Bronchial epithelial cell (primary cell): Measurements from ENCODE around the gene GCKR. TPM values are rescaled to one million over a fixed set of nuclear protein-coding genes. Genes with fewer than 3 reads are reported as not detected.

Experiments
- DNase-seq: peaks from one replicate; pipeline ENCODE4 v3.0.0-alpha.2; 2010; ENCODE audit warnings: low read depth
- FAIRE-seq: peaks from 2 replicates; lab custom pipeline; 2011; peaks lifted over from hg19 to GRCh38; lab: Jason Lieb, UNC
- H3K27me3 ChIP-seq: 2 replicates; pipeline ENCODE4 v1.5.1; 2011; ENCODE audit warnings: low read length; ENCODE audit not compliant: control insufficient read depth, insufficient read depth
- H3K36me3 ChIP-seq: 2 replicates; pipeline ENCODE4 v1.5.1; 2011; ENCODE audit warnings: low read length; ENCODE audit not compliant: control insufficient read depth, insufficient read depth
- H3K4me3 ChIP-seq: 2 replicates; pipeline ENCODE4 v1.5.1; 2011; ENCODE audit warnings: mild to moderate bottlenecking, low read depth, low read length, control low read depth
- CTCF ChIP-seq: IDR thresholded peaks from 2 replicates; pipeline ENCODE4 v1.5.1; 2011; ENCODE audit warnings: mild to moderate bottlenecking, moderate library complexity, low read length, control low read depth, inconsistent platforms; ENCODE audit not compliant: insufficient read depth, severe bottlenecking
- total RNA-seq: library from RNA; depleted of rRNA; stranded (reverse); fragments of >200 nt; gene quantifications from 2 replicates; pipeline ENCODE4 v1.2.1, GENCODE V29; 2014

The GCKR gene
- total RNA-seq, 1 donor from 2014 or later = not detected

- no peak for DNase-seq
- H3K4me3 ChIP-seq = no peak overlapping the region
Measured at GRCh38 chr2:27498975-27499374, 2.3 kb downstream of the GCKR start.

GRCh38 chr2:27501042-27501441 lies 4.4 kb downstream of the GCKR start:
- peak; percentile 56 for DNase-seq
- no peak for TF ChIP-seq CTCF
- Histone ChIP-seq H3K4me3 (no peak overlapping the region), H3K27me3 (no peaks in the 10 kb centered on the region), H3K36me3 (no peaks in the 10 kb centered on the region)
- no peak for FAIRE-seq

More at GRCh38 chr2:27498975-27499374, 2.3 kb downstream of the GCKR start:
- FAIRE-seq = no peak
- Histone ChIP-seq H3K36me3 (no peaks in the 10 kb centered on the region), H3K27me3 (no peaks in the 10 kb centered on the region)
- TF ChIP-seq CTCF = no peak

GRCh38 chr2:27502142-27502541 lies 5.5 kb downstream of the GCKR start:
- H3K36me3 ChIP-seq = no peaks in the 10 kb centered on the region
- no peak for FAIRE-seq
- DNase-seq = no peak
- no peaks in the 10 kb centered on the region for H3K27me3 ChIP-seq
- no peak for TF ChIP-seq CTCF
- no peak overlapping the region for H3K4me3 ChIP-seq

GRCh38 chr2:27506587-27506986 lies 9.9 kb downstream of the GCKR start:
- Histone ChIP-seq H3K27me3 (no peaks in the 10 kb centered on the region), H3K4me3 (no peak overlapping the region), H3K36me3 (no peaks in the 10 kb centered on the region)
- peak; percentile 28 for FAIRE-seq
- no peak for DNase-seq
- TF ChIP-seq CTCF = no peak

- TF ChIP-seq CTCF = no peak
- no peak for FAIRE-seq
- no peak overlapping the region for H3K4me3 ChIP-seq
- no peak for DNase-seq
- H3K27me3 ChIP-seq = no peaks in the 10 kb centered on the region
- H3K36me3 ChIP-seq = no peaks in the 10 kb centered on the region
Measured at GRCh38 chr2:27507293-27507692, 10.7 kb downstream of the GCKR start.

GRCh38 chr2:27509326-27509725 lies 12.7 kb downstream of the GCKR start:
- TF ChIP-seq CTCF = no peak
- Histone ChIP-seq H3K27me3 (no peaks in the 10 kb centered on the region), H3K36me3 (no peaks in the 10 kb centered on the region), H3K4me3 (no peak overlapping the region)
- peak; percentile 35 for DNase-seq
- FAIRE-seq = no peak
